Stimulated activated CD4-positive, alpha-beta T cell treated with anti-CD3 and anti-CD28 coated beads, Interleukin-12 subunit alpha, Interleukin-12 subunit beta, amount 100 ng/mL, for 48 hours (primary cell): Measurements from ENCODE around the gene SERP2.
"Not testable (repeated sequence)": the region's sequence is repeated elsewhere in the genome, so short reads cannot be mapped to it uniquely, and the experiment has no call there.

ENCODE experiments used
- DNase-seq, 3 donors: peaks; one replicate each; pipeline ENCODE4 v3.0.0-alpha.2; 2020; ENCODE audit warnings: low read depth in 2 of 3, low spot score in 1 of 3

SERP2 gene

GRCh38 chr13:44373601-44374347 is at the start of gene SERP2:
Gene SERP2 (plus strand): TSS chr13:44373824. CDS start chr13:44374026, 202 bp downstream.
- DNase-seq: no peak

- DNase-seq: no peak
Observed at GRCh38 chr13:44326961-44327360, 46.7 kb upstream of the SERP2 start.

GRCh38 chr13:44329041-44329440 is 44.6 kb upstream of the SERP2 start:
- not testable (repeated sequence) for DNase-seq

- DNase-seq: no peak
Observed at GRCh38 chr13:44329909-44330545, 43.6 kb upstream of the SERP2 start.

- peak in 1 of 3 donors; percentile 13 for DNase-seq
Observed at GRCh38 chr13:44331446-44331845, 42.2 kb upstream of the SERP2 start.

DNA sequence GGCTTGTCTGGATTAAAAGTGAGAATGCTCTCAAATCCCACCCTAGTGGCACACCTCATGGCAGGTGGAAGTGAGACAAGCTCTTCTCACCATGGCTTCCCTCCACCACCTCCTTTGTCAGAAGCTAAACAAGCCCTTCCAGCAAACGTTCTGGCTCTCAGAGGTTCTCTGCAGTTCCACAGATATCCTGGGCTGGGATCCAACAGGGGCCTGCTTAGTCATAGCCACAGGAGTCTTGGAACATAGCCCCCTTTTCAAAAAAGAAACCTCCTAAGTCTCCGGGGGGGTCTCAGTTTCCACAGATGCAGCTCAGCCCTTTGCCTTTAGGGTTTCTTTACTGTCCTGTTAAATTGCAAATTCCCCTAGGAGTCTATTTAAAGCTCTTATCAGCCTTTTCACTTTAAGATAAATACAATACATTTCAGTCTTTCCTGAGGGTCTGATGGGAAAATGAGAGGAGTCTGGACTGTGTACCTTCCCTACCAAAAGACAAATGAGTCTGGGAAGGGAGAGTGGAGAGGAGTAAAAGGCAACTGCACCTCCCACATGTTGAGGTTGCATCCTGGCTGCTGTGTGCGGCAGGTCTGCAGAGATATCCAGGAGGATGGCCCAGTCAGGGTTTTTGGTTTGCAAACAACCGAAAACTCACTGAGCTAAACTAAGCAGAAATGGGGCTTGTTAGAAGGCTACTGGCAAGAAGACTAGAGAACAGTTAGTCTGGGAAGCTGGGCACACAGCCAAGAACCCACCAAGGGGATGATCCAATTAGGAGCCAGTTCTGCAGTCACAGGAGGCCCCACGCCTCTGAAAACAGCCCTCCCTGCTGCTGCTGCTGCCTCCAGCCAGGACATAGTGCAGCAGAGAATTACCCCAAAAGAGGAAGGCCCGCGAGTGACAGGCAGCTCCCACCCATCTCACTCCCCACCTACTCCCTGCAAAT is 41.4 kb upstream of the SERP2 start:
- DNase-seq: no peak

DNA sequence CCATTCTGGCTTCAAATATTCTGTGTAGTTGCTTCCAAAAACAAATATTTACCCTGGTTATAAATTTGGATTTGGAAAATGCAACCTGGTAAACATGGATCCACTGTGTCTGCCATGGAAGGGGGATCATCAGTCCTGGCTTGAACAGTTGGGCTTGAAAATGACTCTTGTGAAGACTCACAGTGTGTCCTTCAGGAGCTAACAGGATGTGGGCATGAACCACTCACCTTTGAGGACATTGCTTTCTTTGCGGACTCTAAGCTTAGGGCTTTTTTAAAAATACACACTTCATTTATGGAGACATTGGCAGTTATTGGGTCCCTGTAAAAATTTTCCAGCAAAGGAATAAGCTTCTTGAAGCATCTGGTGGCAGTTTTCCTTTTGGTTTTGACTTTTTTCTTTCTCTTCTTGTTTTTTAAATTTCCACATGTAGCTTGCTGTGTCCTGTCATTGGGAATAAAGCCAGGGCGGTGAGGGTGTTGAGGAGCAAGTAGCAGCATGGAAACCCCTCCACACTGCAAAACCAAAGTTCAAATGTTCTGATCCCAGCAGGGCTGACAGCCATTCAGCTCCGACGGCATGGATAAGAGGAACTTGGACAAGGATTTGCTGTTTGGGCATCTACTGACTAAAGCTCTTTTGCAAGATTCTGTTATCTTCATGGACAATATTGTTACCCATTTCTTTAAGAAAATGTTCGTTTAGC is 39.5 kb upstream of the SERP2 start:
- no peak for DNase-seq

- no peak for DNase-seq
Observed at GRCh38 chr13:44334751-44335150, 38.9 kb upstream of the SERP2 start.

DNA sequence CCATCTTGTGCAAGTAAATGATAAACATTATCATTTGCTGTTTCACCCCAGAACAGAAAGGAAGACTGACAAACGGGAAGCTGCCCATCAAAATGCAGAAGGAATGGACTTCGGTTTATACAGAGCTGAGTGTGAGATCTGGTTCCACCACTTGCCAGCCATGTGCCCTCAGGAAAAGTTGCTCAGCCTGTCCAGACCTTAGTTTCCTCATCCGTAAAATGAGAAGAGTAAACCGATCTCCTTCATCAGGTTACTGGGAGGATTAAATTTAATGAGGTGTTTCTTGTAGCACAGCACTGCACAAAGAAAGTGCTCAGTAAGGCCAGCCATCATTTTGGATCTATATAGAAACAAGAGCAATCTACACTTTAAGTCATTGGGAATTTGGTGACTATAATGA is 36.7 kb upstream of the SERP2 start:
- DNase-seq: no peak

- no peak for DNase-seq
Observed at GRCh38 chr13:44337581-44337980, 36.0 kb upstream of the SERP2 start.

DNA sequence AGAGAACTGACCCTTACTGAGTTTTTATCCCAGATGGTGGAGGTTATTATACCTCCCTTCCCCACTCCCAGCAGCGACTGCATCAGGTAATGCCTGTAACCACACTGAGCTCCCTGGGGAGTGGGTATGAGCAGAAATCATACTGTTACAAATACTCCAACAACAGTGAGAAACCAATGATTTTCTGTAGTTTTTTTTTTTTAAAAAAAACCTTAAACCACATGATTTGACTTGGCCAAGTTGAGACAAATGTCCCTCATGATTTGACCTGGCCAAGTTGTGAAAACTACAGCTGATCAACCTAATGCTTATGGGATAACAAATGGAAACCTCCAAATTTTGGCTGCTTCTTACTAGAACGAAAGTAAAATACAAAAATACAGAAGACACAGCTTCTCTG is 33.1 kb upstream of the SERP2 start:
- DNase-seq: no peak

GRCh38 chr13:44342741-44343140 is 30.9 kb upstream of the SERP2 start:
- DNase-seq: no peak

DNA sequence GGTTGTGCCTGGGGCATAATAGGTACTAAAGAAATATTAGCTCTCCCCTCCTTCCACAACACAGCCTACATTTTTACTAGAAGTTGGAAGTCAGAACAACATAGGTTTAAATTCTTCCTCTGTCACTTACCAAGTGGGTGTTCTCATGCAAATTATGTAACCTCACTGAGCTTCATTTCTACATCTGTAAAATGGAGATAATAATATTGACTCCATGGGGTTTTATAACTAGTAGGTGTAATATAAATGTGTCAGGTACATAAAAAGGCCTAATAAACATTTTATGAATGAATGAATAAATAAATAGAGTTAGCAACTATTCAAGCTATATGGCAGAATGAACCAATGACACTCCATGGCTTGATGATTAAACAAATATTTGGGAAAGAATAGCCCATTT is 27.1 kb upstream of the SERP2 start:
- DNase-seq: no peak

DNA sequence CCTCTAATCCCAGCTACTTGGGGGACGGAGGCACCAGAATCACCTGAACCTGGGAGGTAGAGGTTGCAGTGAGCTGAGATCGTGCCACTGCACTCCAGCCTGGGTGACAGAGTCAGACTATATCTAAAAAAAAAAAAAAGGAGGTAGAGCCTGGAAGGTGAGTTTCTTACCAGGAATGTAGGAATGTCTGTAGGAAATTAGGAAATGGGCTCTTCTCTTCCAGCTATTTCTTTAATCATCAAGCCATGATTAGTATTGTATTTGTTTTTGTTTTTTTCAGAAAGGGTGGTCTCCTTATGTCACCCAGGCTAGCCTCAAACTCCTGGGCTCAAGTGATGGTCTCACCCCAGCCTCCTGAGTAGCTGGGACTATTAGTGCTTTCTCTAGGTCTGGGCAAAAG is 26.3 kb upstream of the SERP2 start:
- no peak for DNase-seq

DNA sequence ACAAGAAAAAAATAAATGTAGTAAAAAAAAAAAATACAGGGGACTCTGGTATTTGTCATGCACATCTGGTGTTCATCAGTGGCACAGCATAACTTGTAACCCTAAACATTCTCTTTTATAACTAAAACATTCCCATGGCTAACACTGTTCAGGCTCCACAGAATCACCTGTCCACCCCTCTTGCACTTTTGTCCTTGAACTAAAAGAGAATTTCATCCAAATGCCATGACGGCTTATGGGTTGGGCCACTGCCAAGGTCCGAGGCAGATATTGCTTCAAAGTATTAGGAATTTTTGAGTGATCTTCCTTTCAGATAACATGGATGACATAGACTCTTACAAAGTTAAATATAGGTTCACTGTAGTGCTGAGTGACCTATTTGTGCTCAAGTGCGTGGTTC is 25.7 kb upstream of the SERP2 start:
- no peak for DNase-seq

GRCh38 chr13:44350775-44351504 is 22.7 kb upstream of the SERP2 start:
- no peak for DNase-seq

- no peak for DNase-seq
Observed at GRCh38 chr13:44351505-44351854, 22.1 kb upstream of the SERP2 start.

DNA sequence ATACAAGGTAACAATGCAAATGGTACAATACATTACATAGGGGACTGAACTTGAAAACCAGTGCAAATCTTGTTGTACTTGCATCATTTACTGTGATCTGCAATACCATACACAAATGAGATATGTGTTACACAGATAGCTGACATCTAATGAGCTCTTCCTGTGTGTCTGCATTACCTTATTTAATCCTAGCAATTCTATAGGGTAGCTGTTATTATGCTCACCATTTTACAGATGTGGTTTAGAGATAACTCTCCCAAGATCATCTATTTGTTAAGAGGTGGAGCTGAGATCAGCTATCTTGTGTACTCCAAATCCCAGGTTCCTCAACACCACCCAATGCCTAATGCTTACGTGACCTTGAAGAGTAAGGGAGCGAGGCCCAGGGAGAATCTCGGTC is 21.4 kb upstream of the SERP2 start:
- no peak for DNase-seq

- no peak for DNase-seq
Observed at GRCh38 chr13:44352671-44353070, 21.0 kb upstream of the SERP2 start.

DNA sequence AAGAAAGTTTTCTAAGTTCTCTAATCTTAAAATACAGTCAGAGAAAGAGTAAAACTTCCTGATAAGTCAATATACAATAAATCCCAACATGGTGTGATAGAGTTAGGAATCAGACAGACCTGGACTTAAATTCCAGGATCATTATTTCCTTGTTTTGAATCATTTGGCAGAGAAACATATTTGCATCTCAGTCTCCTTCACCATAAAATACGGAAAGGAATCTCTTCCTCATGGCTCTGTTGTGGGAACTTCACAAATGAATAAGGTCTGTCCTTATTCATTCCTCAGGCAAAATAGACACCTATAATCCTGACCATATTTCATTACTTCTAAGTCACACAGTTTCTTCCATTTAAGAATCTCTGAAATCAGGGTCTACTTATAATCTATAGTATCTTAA is 19.3 kb upstream of the SERP2 start:
- DNase-seq: no peak

DNA sequence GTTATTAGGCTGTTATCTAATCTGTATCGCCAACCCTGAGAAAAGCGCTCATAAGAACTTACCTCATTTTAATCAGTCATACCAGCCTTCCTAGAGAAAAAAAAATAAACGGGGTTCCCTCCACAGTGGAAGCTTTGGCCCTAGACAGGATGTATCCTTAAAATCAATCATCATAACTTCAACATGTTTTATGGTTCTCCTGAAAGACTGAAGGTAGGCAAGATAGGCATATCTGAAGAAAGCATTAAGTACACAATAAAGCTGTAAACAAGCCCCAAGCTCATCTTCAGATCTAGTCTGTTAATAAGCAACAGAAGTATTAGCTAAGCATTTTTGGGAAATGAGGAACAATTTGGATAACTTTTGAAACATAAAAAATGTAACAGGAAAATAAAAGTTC is 18.7 kb upstream of the SERP2 start:
- DNase-seq: no peak
